Coronary artery (tissue), 2 donors: Measurements from ENCODE around the gene SLIT3.

ENCODE experiments used
- DNase-seq: peaks from one replicate; pipeline ENCODE4 v3.0.0-alpha.2; 2017; ENCODE audit warnings: low spot score
- H3K27ac ChIP-seq, 2 donors: fragments of 200-600 bp; sonication (generic); one replicate each; pipeline ENCODE4 v1.5.1; 2016 to 2019
- H3K4me3 ChIP-seq: fragments of 200-600 bp; sonication (generic); 2 replicates; pipeline ENCODE4 v1.5.1; 2016; ENCODE audit warnings: mild to moderate bottlenecking, moderate library complexity
- CTCF ChIP-seq: fragments of 200-600 bp; sonication (generic); IDR thresholded peaks from one replicate; pipeline ENCODE4 v1.5.1; 2019; ENCODE audit warnings: antibody characterized with exemption

SLIT3 gene

DNA sequence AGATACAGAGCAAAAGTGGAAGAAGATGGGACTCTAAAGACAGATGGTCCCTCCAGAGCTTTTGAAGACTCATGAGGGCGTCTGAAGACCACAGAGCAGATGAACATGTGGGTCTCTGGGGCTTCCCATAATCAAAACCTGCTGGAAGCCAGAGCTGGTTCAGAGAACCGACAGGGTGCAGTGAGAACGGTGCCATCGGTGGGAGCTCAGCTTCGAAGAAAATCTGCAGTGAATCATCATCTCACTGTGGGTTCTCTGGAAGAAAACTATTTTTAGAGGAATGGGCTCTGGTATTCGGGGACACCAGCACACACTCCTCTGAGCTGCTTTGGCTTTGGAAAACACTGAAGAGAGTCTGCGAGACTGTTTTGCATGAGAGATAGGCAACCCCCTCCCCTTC, 499.4 kb downstream of the SLIT3 start:
- H3K4me3 ChIP-seq: no peak overlapping the region
- no peak for DNase-seq
- no peak for TF ChIP-seq CTCF
- no peak overlapping the region for H3K27ac ChIP-seq

DNA sequence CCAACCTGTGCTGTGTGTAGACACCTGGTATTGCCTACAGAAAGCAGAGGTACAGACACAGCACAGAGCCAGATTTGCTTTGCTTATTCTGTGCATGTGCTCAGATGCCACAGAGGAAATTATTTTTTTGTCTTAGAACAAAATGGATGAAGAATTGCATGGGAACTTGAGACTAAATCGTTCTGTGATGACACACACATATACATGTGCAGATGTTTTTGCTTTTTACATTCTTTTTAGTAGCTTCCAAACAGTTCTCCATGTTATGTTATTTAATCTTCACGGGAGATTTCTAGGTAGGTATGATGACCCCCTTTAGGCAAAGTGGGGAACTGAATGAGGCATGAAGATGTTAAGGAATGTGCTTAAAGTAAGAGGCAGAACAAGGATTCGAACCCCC, 500.2 kb downstream of the SLIT3 start:
- Histone ChIP-seq H3K4me3 (no peak overlapping the region), H3K27ac (no peak overlapping the region)
- no peak for DNase-seq
- no peak for TF ChIP-seq CTCF

DNA sequence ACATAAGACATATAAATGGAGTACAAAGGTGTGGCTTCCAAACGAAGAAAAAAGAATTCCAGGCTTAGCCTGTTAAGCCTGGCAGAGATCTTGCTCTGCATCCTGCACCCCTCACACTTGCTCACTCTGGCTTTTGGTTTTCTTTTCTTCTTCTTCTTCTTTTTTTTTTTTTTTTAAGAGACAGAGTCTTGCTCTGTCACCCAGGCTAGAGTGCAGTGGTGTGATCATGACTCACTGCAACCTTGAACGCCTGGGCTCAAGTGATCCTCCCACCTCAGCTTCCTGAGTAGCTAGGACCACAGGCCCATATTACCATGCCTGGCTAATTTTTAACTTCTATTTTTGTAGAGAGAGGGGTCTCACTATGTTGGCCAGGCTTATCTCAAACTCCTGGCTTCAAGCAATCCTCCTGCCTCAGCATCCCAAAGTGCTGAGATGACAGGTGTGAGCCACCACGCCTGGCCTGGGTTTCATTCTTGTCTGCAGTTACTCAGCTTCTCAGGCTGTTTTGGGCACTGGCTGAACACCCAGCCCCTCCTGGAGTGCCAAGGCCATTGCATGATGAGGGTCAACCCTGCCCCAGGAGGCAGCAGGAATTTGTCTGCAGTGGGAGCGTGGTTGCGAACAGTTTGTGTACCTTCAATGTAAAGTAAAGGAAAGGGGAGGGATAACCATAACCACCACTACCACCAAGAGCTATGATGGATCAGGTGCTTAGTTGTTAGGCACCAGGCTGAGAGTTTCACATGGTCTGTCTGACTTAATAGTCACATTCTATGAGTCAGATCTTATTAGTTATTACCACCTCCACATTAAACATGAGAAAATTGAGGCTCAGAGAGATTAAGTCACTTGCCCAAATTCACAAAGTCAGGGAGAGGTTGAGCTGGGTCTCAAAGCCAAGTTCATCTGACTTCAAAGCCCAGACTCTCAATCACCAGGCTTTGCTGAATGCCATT, 502.6 kb downstream of the SLIT3 start:
- DNase-seq: no peak
- no peak overlapping the region for H3K27ac ChIP-seq
- no peak for TF ChIP-seq CTCF
- H3K4me3 ChIP-seq: no peak overlapping the region

- no peak for DNase-seq
- no peak for TF ChIP-seq CTCF
- no peak overlapping the region for H3K4me3 ChIP-seq
- no peak overlapping the region for H3K27ac ChIP-seq
Measured at GRCh38 chr5:168796593-168797580, 504.1 kb downstream of the SLIT3 start.

DNA sequence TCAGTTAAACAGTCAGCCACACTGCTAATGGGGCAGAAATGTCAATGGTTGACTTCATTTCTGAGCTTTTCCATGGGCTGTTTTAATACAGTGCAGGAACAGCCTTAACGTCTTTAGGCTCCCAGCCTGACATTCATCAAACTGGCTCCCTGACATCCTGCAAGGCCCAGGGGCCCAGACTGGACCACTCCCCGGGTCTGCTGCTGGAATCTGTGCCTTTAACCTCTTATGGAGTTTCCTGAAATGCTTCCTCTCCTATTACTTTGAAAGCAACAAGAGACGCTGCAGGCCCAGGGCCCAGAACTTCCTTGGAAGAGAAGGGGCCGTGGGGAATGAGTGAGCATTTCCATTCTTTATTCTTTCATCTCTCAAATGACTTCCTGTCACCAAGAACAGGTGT, 504.9 kb downstream of the SLIT3 start:
- no peak for TF ChIP-seq CTCF
- no peak overlapping the region for H3K4me3 ChIP-seq
- H3K27ac ChIP-seq: no peak overlapping the region
- no peak for DNase-seq

GRCh38 chr5:168793841-168794837, 506.8 kb downstream of the SLIT3 start:
- Histone ChIP-seq H3K4me3 (peak overlapping the region; percentile 22), H3K27ac (peak overlapping the region; percentile 48 to 79)
- no peak for TF ChIP-seq CTCF
- DNase-seq: no peak
